OCI-LY7 (cell line): Measurements from ENCODE around the gene SEC61B. TPM values are rescaled to one million over a fixed set of nuclear protein-coding genes. Genes with fewer than 3 reads are reported as not detected.
A peak's percentile ranks its signal among the peaks of the same experiment; 100 is the strongest.

Experiments
- BruUV-seq: library from RNA; stranded (reverse); fragments of 400-500 nt; replicated peaks from 2 replicates; lab custom pipeline; 2021; lab: Mats Ljungman, UMichigan
- CTCF ChIA-PET: fragments of 300-600 bp; sonication (Branson Sonifier 250); formaldehyde crosslinking; loops from one replicate; lab custom pipeline; 2022; ENCODE audit warnings: antibody characterized with exemption; ENCODE audit not compliant: unreplicated experiment; lab: Charles Lee
- POLR2A ChIA-PET: fragments of 300-600 bp; sonication (Branson Sonifier 250); formaldehyde crosslinking; loops from one replicate; lab custom pipeline; 2022; ENCODE audit warnings: antibody characterized with exemption; lab: Charles Lee
- DNase-seq: peaks from one replicate; pipeline ENCODE4 v3.0.0-alpha.2; 2015; ENCODE audit warnings: low spot score
- H2AFZ ChIP-seq: fragments of 200-600 bp; sonication (generic), shearing (Covaris generic); 2 replicates; pipeline ENCODE4 v1.6.1; 2014; ENCODE audit warnings: mild to moderate bottlenecking, antibody characterized with exemption, low read length, moderate library complexity
- H3K27ac ChIP-seq: fragments of 200-600 bp; sonication (generic); 2 replicates; pipeline ENCODE4 v1.5.1; 2014; ENCODE audit warnings: mixed run types, low read depth, mild to moderate bottlenecking, moderate library complexity, low read length, inconsistent platforms; ENCODE audit not compliant: poor library complexity, severe bottlenecking
- H3K36me3 ChIP-seq: fragments of 200-600 bp; sonication (generic); 2 replicates; pipeline ENCODE4 v1.6.1; 2014; ENCODE audit warnings: mild to moderate bottlenecking, antibody characterized with exemption, low read length, moderate library complexity, mixed read lengths; ENCODE audit not compliant: insufficient read depth
- H3K4me1 ChIP-seq: fragments of 200-600 bp; sonication (generic); 2 replicates; pipeline ENCODE4 v1.5.1; 2014; ENCODE audit warnings: mild to moderate bottlenecking, low read length; ENCODE audit not compliant: insufficient read depth, poor library complexity, severe bottlenecking
- H3K4me2 ChIP-seq: fragments of 200-600 bp; sonication (generic); 2 replicates; pipeline ENCODE4 v1.6.1; 2014; ENCODE audit warnings: mild to moderate bottlenecking, low read length
- H3K4me3 ChIP-seq: fragments of 200-600 bp; sonication (generic); 2 replicates; pipeline ENCODE4 v1.5.1; 2014; ENCODE audit warnings: mild to moderate bottlenecking, low read depth, low read length; ENCODE audit not compliant: poor library complexity, severe bottlenecking
- H3K79me2 ChIP-seq: fragments of 200-600 bp; sonication (generic); 2 replicates; pipeline ENCODE4 v1.6.1; 2016; ENCODE audit warnings: low read depth, mild to moderate bottlenecking, low read length, moderate library complexity, mixed read lengths; ENCODE audit not compliant: insufficient read depth
- H3K9me2 ChIP-seq: fragments of 200-600 bp; sonication (generic); 2 replicates; pipeline ENCODE4 v1.6.1; 2016; ENCODE audit warnings: mild to moderate bottlenecking, low read length, mixed read lengths; ENCODE audit not compliant: insufficient read depth
- H3K9me3 ChIP-seq: fragments of 200-600 bp; sonication (generic); 2 replicates; pipeline ENCODE4 v1.6.1; 2014; ENCODE audit warnings: mild to moderate bottlenecking, mixed run types, low read length, mixed read lengths
- H4K20me1 ChIP-seq: fragments of 200-600 bp; sonication (generic); 2 replicates; pipeline ENCODE4 v1.6.1; 2014; ENCODE audit warnings: mild to moderate bottlenecking, antibody characterized with exemption, low read length, moderate library complexity, mixed read lengths; ENCODE audit not compliant: insufficient read depth
- CTCF ChIP-seq: fragments of 200-600 bp; sonication (generic); conservative IDR thresholded peaks from 2 replicates; pipeline ENCODE4 v1.5.1; 2014; ENCODE audit warnings: mild to moderate bottlenecking, antibody characterized with exemption, low read length, moderate library complexity, mixed read lengths
- EZH2phosphoT487 ChIP-seq: fragments of 200-600 bp; sonication (generic); IDR thresholded peaks from 2 replicates; pipeline ENCODE4 v1.6.1; 2018; ENCODE audit warnings: low read depth, borderline replicate concordance, mild to moderate bottlenecking, mixed run types, antibody characterized with exemption, low read length, moderate library complexity, mixed read lengths
- intact Hi-C: fragments of 100-400 bp; cut with micrococcal nuclease; formaldehyde crosslinking; loops from one replicate; pipeline ENCODE4 v1.10.0; 2022; ENCODE audit not compliant: unreplicated experiment
- total RNA-seq, 2 experiments: library from RNA; depleted of rRNA in 1 of 2; stranded (reverse); fragments of >200 nt in 1 of 2; shearing (Covaris generic) in 1 of 2; gene quantifications; 2 replicates each; pipeline ENCODE4 v1.2.3, GENCODE V29; 2014 to 2022

The SEC61B gene
- total RNA-seq, 2 experiments from 2014 or later = 106 to 279 TPM

GRCh38 chr9:99244344-99245260 lies 22.5 kb downstream of the SEC61B start:
- DNase-seq = peak; percentile 50
- POLR2A ChIA-PET = interaction anchor here (0.6 to 1.1 kb wide), 3 partner anchors 11 to 1249 kb away, joined by 3 to 4 read pairs (median 3); no protein-coding TSS in a partner anchor

GRCh38 chr9:99249619-99250018 lies 27.5 kb downstream of the SEC61B start:
- H3K36me3 ChIP-seq = no peaks in the 10 kb centered on the region
- H3K9me2 ChIP-seq = no peaks in the 10 kb centered on the region
- BruUV-seq = no TSS peak
- H3K4me1 ChIP-seq = peaks cover 30% of the 10 kb centered on the region
- H3K4me2 ChIP-seq = no peak overlapping the region
- TF ChIP-seq CTCF (no peak), EZH2phosphoT487 (no peak)
- no peak for DNase-seq
- ChIA-PET CTCF (no interaction called here), POLR2A (interaction anchor here (0.7 to 1.6 kb wide), 3 partner anchors 25 to 235 kb away, joined by 3 to 4 read pairs (median 3); no protein-coding TSS in a partner anchor)
- intact Hi-C loops = no loop called here
- H3K79me2 ChIP-seq = no peaks in the 10 kb centered on the region
- no peaks in the 10 kb centered on the region for H4K20me1 ChIP-seq
- no peaks in the 10 kb centered on the region for H3K9me3 ChIP-seq
- H3K4me3 ChIP-seq = no peak overlapping the region
- no peak overlapping the region for H3K27ac ChIP-seq
- no peak overlapping the region for H2AFZ ChIP-seq

More at GRCh38 chr9:99244344-99245260, 22.5 kb downstream of the SEC61B start:
- Histone ChIP-seq H3K79me2 (no peaks in the 10 kb centered on the region), H3K4me2 (peak overlapping the region; percentile 50), H4K20me1 (no peaks in the 10 kb centered on the region), H3K9me2 (no peaks in the 10 kb centered on the region), H3K4me3 (no peak overlapping the region), H2AFZ (peak overlapping the region; percentile 80), H3K36me3 (peaks cover 2% of the 10 kb centered on the region; the same call in 1 of the 2 replicates), H3K27ac (peak overlapping the region; percentile 32), H3K4me1 (peaks cover 44% of the 10 kb centered on the region), H3K9me3 (no peaks in the 10 kb centered on the region)
- CTCF ChIA-PET = interaction anchor here (1.5 kb wide), 1 partner anchor 12 kb away, joined by 4 read pairs; no protein-coding TSS in a partner anchor
- no peak for TF ChIP-seq EZH2phosphoT487
- no peak for TF ChIP-seq CTCF
- intact Hi-C loops = no loop called here
- BruUV-seq = no TSS peak

GRCh38 chr9:99251157-99251556 lies 29.1 kb downstream of the SEC61B start:
- Histone ChIP-seq H3K9me2 (no peaks in the 10 kb centered on the region), H3K27ac (no peak overlapping the region), H3K9me3 (no peaks in the 10 kb centered on the region), H3K79me2 (no peaks in the 10 kb centered on the region), H3K4me1 (peaks cover 18% of the 10 kb centered on the region), H3K36me3 (no peaks in the 10 kb centered on the region), H2AFZ (no peak overlapping the region), H3K4me2 (no peak overlapping the region), H4K20me1 (no peaks in the 10 kb centered on the region), H3K4me3 (no peak overlapping the region)
- intact Hi-C loops = no loop called here
- BruUV-seq = no TSS peak
- TF ChIP-seq CTCF (no peak), EZH2phosphoT487 (no peak)
- no peak for DNase-seq
- CTCF ChIA-PET = no interaction called here
- POLR2A ChIA-PET = interaction anchor here (1.0 kb wide), 1 partner anchor 75 kb away, joined by 3 read pairs; no protein-coding TSS in a partner anchor
